Astrocyte (in vitro differentiated cells and primary cell): ENCODE data around the gene PDGFC. TPM values are rescaled to one million over a fixed set of nuclear protein-coding genes. Genes with fewer than 3 reads are reported as not detected.

Experiments
- DNase-seq: peaks from one replicate; pipeline ENCODE4 v3.0.0-alpha.2; 2010; ENCODE audit warnings: low read depth
- FAIRE-seq: peaks from 2 replicates; lab custom pipeline; 2011; peaks lifted over from hg19 to GRCh38; lab: Jason Lieb, UNC
- H2AFZ ChIP-seq: 2 replicates; pipeline ENCODE4 v1.6.0; 2012; ENCODE audit warnings: low read depth, low read length, inconsistent platforms
- H3K27ac ChIP-seq: 2 replicates; pipeline ENCODE4 v1.5.1; 2011; ENCODE audit warnings: low read depth, low read length, inconsistent platforms
- H3K27me3 ChIP-seq: 2 replicates; pipeline ENCODE4 v1.6.0; 2011; ENCODE audit warnings: low read length, inconsistent platforms; ENCODE audit not compliant: insufficient read depth
- H3K36me3 ChIP-seq: 2 replicates; pipeline ENCODE4 v1.5.1; 2011; ENCODE audit warnings: low read length, inconsistent platforms; ENCODE audit not compliant: insufficient read depth
- H3K4me1 ChIP-seq: 2 replicates; pipeline ENCODE4 v1.5.1; 2011; ENCODE audit warnings: low read length, inconsistent platforms; ENCODE audit not compliant: insufficient read depth
- H3K4me2 ChIP-seq: 2 replicates; pipeline ENCODE4 v1.6.0; 2012; ENCODE audit warnings: low read length, inconsistent platforms
- H3K4me3 ChIP-seq: 2 replicates; pipeline ENCODE4 v1.5.1; 2011; ENCODE audit warnings: low read depth, mild to moderate bottlenecking, low read length, inconsistent platforms; ENCODE audit not compliant: insufficient read depth
- H3K79me2 ChIP-seq: 2 replicates; pipeline ENCODE4 v1.6.0; 2012; ENCODE audit warnings: mild to moderate bottlenecking, low read length, inconsistent platforms; ENCODE audit not compliant: insufficient read depth
- H3K9ac ChIP-seq: 2 replicates; pipeline ENCODE4 v1.6.0; 2012; ENCODE audit warnings: mild to moderate bottlenecking, low read length, inconsistent platforms
- H3K9me3 ChIP-seq: 2 replicates; pipeline ENCODE4 v1.5.1; 2012; ENCODE audit warnings: low read depth, mild to moderate bottlenecking, low read length, inconsistent platforms; ENCODE audit not compliant: insufficient read depth
- H4K20me1 ChIP-seq: 2 replicates; pipeline ENCODE4 v1.6.0; 2012; ENCODE audit warnings: low read length, inconsistent platforms; ENCODE audit not compliant: insufficient read depth
- H3K27ac Mint-ChIP-seq: one replicate; pipeline ENCODE4 v1.8.0; 2021; ENCODE audit warnings: mild to moderate bottlenecking, mixed read lengths; ENCODE audit not compliant: unreplicated experiment
- H3K27me3 Mint-ChIP-seq: one replicate; pipeline ENCODE4 v1.8.0; 2021; ENCODE audit warnings: low read depth, mixed read lengths; ENCODE audit not compliant: unreplicated experiment
- H3K36me3 Mint-ChIP-seq: one replicate; pipeline ENCODE4 v1.8.0; 2021; ENCODE audit warnings: low read depth, mixed read lengths; ENCODE audit not compliant: unreplicated experiment
- H3K4me1 Mint-ChIP-seq: one replicate; pipeline ENCODE4 v1.8.0; 2021; ENCODE audit warnings: low read depth, mixed read lengths; ENCODE audit not compliant: unreplicated experiment
- H3K4me3 Mint-ChIP-seq: one replicate; pipeline ENCODE4 v1.8.0; 2021; ENCODE audit warnings: mild to moderate bottlenecking, moderate library complexity, mixed read lengths; ENCODE audit not compliant: unreplicated experiment
- H3K9me3 Mint-ChIP-seq: one replicate; pipeline ENCODE4 v1.8.0; 2021; ENCODE audit warnings: mild to moderate bottlenecking, mixed read lengths; ENCODE audit not compliant: unreplicated experiment
- EZH2 ChIP-seq: IDR thresholded peaks from 2 replicates; pipeline ENCODE4 v1.6.1; 2012; ENCODE audit warnings: mild to moderate bottlenecking, low read length, inconsistent platforms; ENCODE audit not compliant: insufficient read depth
- total RNA-seq: library from RNA; stranded (reverse); gene quantifications from 2 replicates; pipeline ENCODE4 v1.2.1, GENCODE V29; 2021
- TF ChIP-seq, protein P1 (sequence below): IDR thresholded peaks from 2 replicates; pipeline ENCODE4 v1.5.1; 2011; ENCODE audit warnings: low read depth, mild to moderate bottlenecking, inconsistent platforms, low read length, moderate library complexity; ENCODE audit not compliant: insufficient read depth

PDGFC gene
- total RNA-seq, 1 donor from 2014 or later = 167 TPM

DNA sequence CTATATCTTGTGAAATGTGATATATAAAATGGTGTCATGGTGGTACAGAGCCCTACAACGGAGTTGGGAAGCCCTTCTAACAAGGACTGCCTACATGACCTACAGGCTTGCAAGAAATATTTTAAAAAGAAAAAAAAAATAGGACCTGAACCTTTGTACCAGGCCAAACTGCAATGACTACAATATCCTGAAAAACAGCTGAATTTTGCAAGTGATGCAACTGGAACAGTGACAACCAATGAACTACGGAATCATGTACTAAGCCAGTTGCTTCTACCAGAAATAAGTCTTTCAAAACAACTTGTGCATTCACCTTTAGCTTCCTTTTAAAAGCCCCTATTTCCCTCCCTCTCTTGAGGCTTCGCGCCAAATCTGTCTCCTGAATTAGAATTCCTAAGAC is 58.4 kb downstream of the PDGFC start:
- Histone ChIP-seq H3K9me3 (no peaks in the 10 kb centered on the region), H3K79me2 (peaks cover 100% of the 10 kb centered on the region), H3K27ac (no peak overlapping the region), H3K9ac (no peak overlapping the region), H3K27me3 (no peaks in the 10 kb centered on the region), H2AFZ (no peak overlapping the region), H3K4me1 (no peaks in the 10 kb centered on the region), H3K36me3 (no peaks in the 10 kb centered on the region), H4K20me1 (peaks cover 86% of the 10 kb centered on the region), H3K4me3 (no peak overlapping the region), H3K4me2 (no peak overlapping the region)
- TF ChIP-seq EZH2 = no peak
- TF ChIP-seq, protein P1, sequence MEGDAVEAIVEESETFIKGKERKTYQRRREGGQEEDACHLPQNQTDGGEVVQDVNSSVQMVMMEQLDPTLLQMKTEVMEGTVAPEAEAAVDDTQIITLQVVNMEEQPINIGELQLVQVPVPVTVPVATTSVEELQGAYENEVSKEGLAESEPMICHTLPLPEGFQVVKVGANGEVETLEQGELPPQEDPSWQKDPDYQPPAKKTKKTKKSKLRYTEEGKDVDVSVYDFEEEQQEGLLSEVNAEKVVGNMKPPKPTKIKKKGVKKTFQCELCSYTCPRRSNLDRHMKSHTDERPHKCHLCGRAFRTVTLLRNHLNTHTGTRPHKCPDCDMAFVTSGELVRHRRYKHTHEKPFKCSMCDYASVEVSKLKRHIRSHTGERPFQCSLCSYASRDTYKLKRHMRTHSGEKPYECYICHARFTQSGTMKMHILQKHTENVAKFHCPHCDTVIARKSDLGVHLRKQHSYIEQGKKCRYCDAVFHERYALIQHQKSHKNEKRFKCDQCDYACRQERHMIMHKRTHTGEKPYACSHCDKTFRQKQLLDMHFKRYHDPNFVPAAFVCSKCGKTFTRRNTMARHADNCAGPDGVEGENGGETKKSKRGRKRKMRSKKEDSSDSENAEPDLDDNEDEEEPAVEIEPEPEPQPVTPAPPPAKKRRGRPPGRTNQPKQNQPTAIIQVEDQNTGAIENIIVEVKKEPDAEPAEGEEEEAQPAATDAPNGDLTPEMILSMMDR = no peak
- Mint-ChIP-seq H3K36me3 (peaks cover 6% of the 10 kb centered on the region), H3K27ac (no peak overlapping the region), H3K4me3 (no peak overlapping the region), H3K4me1 (peaks cover 55% of the 10 kb centered on the region), H3K9me3 (no peaks in the 10 kb centered on the region), H3K27me3 (no peaks in the 10 kb centered on the region)
- DNase-seq = no peak
- no peak for FAIRE-seq

DNA sequence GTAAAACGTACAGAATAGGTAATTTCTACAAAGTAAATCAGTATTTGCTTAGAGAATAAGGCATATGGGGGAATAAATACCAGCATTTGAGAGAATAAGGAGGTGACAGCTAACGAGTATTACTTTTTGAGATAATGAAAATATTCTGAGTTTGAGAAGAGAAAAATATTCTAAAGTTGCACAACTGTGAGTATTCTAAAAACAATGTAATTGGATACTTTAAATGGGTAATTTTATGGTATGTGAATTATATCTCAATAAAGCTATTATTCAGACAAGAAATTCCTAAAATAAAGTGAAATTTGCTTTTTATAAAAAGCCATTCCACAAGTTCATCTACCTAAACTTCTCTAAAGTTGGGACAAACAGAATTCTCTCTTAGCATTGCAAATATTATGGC is 62.6 kb downstream of the PDGFC start:
- H4K20me1 ChIP-seq = peaks cover 76% of the 10 kb centered on the region
- H3K4me3 Mint-ChIP-seq = no peak overlapping the region
- FAIRE-seq (no peak), DNase-seq (no peak)
- H3K27me3 Mint-ChIP-seq = no peaks in the 10 kb centered on the region
- no peak overlapping the region for H3K27ac ChIP-seq
- no peaks in the 10 kb centered on the region for H3K27me3 ChIP-seq
- peaks cover 2% of the 10 kb centered on the region for H3K4me1 ChIP-seq
- no peak overlapping the region for H3K27ac Mint-ChIP-seq
- no peak overlapping the region for H3K4me3 ChIP-seq
- peaks cover 40% of the 10 kb centered on the region for H3K4me1 Mint-ChIP-seq
- no peaks in the 10 kb centered on the region for H3K9me3 ChIP-seq
- H3K4me2 ChIP-seq = no peak overlapping the region
- H3K36me3 Mint-ChIP-seq = peaks cover 2% of the 10 kb centered on the region
- no peak overlapping the region for H3K9ac ChIP-seq
- no peaks in the 10 kb centered on the region for H3K36me3 ChIP-seq
- no peak overlapping the region for H2AFZ ChIP-seq
- no peak for TF ChIP-seq EZH2
- TF ChIP-seq, protein P1 = no peak
- no peaks in the 10 kb centered on the region for H3K9me3 Mint-ChIP-seq
- H3K79me2 ChIP-seq = peaks cover 100% of the 10 kb centered on the region

DNA sequence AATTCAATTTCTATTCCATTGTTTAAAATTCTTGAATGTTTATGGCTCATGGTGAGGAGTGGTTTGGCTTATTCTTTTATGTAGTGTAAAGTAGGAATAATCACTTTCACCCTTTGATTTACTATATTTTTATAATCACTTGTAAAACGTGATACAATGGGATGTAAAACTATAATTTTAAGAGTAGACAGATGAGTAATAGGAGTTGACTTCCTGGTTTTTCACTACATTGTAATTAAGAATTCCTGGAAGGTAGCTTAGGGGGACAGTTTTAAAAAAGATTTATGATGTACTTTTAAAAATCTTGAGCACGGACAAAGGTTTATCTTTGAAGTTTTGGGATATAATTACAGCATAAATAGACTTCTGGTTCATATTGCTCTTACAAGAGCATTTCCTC is 65.3 kb downstream of the PDGFC start:
- Histone ChIP-seq H3K36me3 (no peaks in the 10 kb centered on the region), H4K20me1 (peaks cover 74% of the 10 kb centered on the region), H3K9me3 (no peaks in the 10 kb centered on the region), H3K4me1 (peaks cover 5% of the 10 kb centered on the region), H3K27me3 (no peaks in the 10 kb centered on the region), H3K9ac (no peak overlapping the region), H3K27ac (no peak overlapping the region), H3K4me2 (no peak overlapping the region), H3K79me2 (peaks cover 99% of the 10 kb centered on the region), H3K4me3 (no peak overlapping the region), H2AFZ (no peak overlapping the region)
- peaks cover 2% of the 10 kb centered on the region for H3K36me3 Mint-ChIP-seq
- H3K9me3 Mint-ChIP-seq = no peaks in the 10 kb centered on the region
- H3K27ac Mint-ChIP-seq = no peak overlapping the region
- no peak for TF ChIP-seq EZH2
- TF ChIP-seq, protein P1 = no peak
- H3K4me3 Mint-ChIP-seq = no peak overlapping the region
- DNase-seq (no peak), FAIRE-seq (no peak)
- H3K4me1 Mint-ChIP-seq = peaks cover 30% of the 10 kb centered on the region
- H3K27me3 Mint-ChIP-seq = no peaks in the 10 kb centered on the region
